ENCODE measurements around the gene ZFYVE28. TPM values are rescaled to one million over a fixed set of nuclear protein-coding genes. Genes with fewer than 3 reads are reported as not detected.

The ZFYVE28 gene
- total RNA-seq, 1 donor, result 10.5 TPM

- H2AFZ ChIP-seq (ENCODE audit: low read length), result peak overlapping the region; percentile 98
- peaks cover 31% of the 10 kb centered on the region for H3K27me3 ChIP-seq (ENCODE audit: insufficient read depth, low read length)
- no peaks in the 10 kb centered on the region for H3K9me3 ChIP-seq (ENCODE audit: low read depth, low read length)
- H3K4me1 ChIP-seq (ENCODE audit: insufficient read depth, low read length), result peaks cover 20% of the 10 kb centered on the region
- peak overlapping the region; percentile 81 for H3K27ac ChIP-seq (ENCODE audit: low read depth, low read length)
- no peaks in the 10 kb centered on the region for H3K79me2 ChIP-seq (ENCODE audit: insufficient read depth, low read length)
- peak; percentile 76 for DNase-seq (ENCODE audit: insufficient read length, low spot score, missing footprints)
- TF ChIP-seq CTCF (IDR thresholded peaks at IDR 0.05; ENCODE audit: extremely low read depth, low read depth, low read length), result no peak
- H4K20me1 ChIP-seq (ENCODE audit: insufficient read depth, low read length), result no peaks in the 10 kb centered on the region
- no peak overlapping the region for H3K4me3 ChIP-seq (ENCODE audit: insufficient read depth, low read length)
- H3K4me2 ChIP-seq (ENCODE audit: insufficient read depth, low read length), result peak overlapping the region; percentile 86
- no peaks in the 10 kb centered on the region for H3K36me3 ChIP-seq (ENCODE audit: insufficient read depth, low read length)
Observed at GRCh38 chr4:2413821-2414610, 4.4 kb downstream of the ZFYVE28 start.

GRCh38 chr4:2412885-2413716, 5.3 kb downstream of the ZFYVE28 start:
- Histone ChIP-seq H3K79me2 (ENCODE audit: insufficient read depth, low read length) (no peaks in the 10 kb centered on the region), H2AFZ (ENCODE audit: low read length) (peak overlapping the region; percentile 98), H3K4me3 (ENCODE audit: insufficient read depth, low read length) (peak overlapping the region; percentile 71), H3K4me1 (ENCODE audit: insufficient read depth, low read length) (peaks cover 17% of the 10 kb centered on the region), H4K20me1 (ENCODE audit: insufficient read depth, low read length) (no peaks in the 10 kb centered on the region), H3K9me3 (ENCODE audit: low read depth, low read length) (no peaks in the 10 kb centered on the region), H3K36me3 (ENCODE audit: insufficient read depth, low read length) (no peaks in the 10 kb centered on the region), H3K4me2 (ENCODE audit: insufficient read depth, low read length) (peak overlapping the region; percentile 86), H3K27me3 (ENCODE audit: insufficient read depth, low read length) (peaks cover 26% of the 10 kb centered on the region), H3K27ac (ENCODE audit: low read depth, low read length) (peak overlapping the region; percentile 81)
- peak; percentile 99 for DNase-seq (ENCODE audit: insufficient read length, low spot score, missing footprints)
- peak; percentile 34 for TF ChIP-seq CTCF (IDR thresholded peaks at IDR 0.05; ENCODE audit: extremely low read depth, low read depth, low read length)

- H2AFZ ChIP-seq (ENCODE audit: low read length), result peak overlapping the region; percentile 98
- H3K4me1 ChIP-seq (ENCODE audit: insufficient read depth, low read length), result peaks cover 17% of the 10 kb centered on the region
- TF ChIP-seq CTCF (IDR thresholded peaks at IDR 0.05; ENCODE audit: extremely low read depth, low read depth, low read length), result no peak
- peak; percentile 89 for DNase-seq (ENCODE audit: insufficient read length, low spot score, missing footprints)
- no peaks in the 10 kb centered on the region for H3K36me3 ChIP-seq (ENCODE audit: insufficient read depth, low read length)
- H3K9me3 ChIP-seq (ENCODE audit: low read depth, low read length), result no peaks in the 10 kb centered on the region
- H3K4me2 ChIP-seq (ENCODE audit: insufficient read depth, low read length), result peak overlapping the region; percentile 86
- peaks cover 20% of the 10 kb centered on the region for H3K27me3 ChIP-seq (ENCODE audit: insufficient read depth, low read length)
- peak overlapping the region; percentile 71 for H3K4me3 ChIP-seq (ENCODE audit: insufficient read depth, low read length)
- H3K79me2 ChIP-seq (ENCODE audit: insufficient read depth, low read length), result no peaks in the 10 kb centered on the region
- peak overlapping the region; percentile 81 for H3K27ac ChIP-seq (ENCODE audit: low read depth, low read length)
- no peaks in the 10 kb centered on the region for H4K20me1 ChIP-seq (ENCODE audit: insufficient read depth, low read length)
Observed at GRCh38 chr4:2412534-2412884, 5.9 kb downstream of the ZFYVE28 start.

All from osteoblast (primary cell).